Measurements from ENCODE around the gene PAX8.
A peak's percentile ranks its signal among the peaks of the same experiment; 100 is the strongest.

Gene PAX8

GRCh38 chr2:113182471-113183260 is 96.1 kb downstream of the PAX8 start:
- DNase-seq (ENCODE audit: low spot score) = no peak

- no peak for DNase-seq (ENCODE audit: low spot score)
Measured at GRCh38 chr2:113181258-113182051, 97.3 kb downstream of the PAX8 start.

GRCh38 chr2:113180131-113180946 is 98.4 kb downstream of the PAX8 start:
- DNase-seq (ENCODE audit: low spot score) = no peak

GRCh38 chr2:113179446-113180045 is 99.2 kb downstream of the PAX8 start:
- no peak for DNase-seq (ENCODE audit: low spot score)

GRCh38 chr2:113178891-113179290 is 99.8 kb downstream of the PAX8 start:
- DNase-seq (ENCODE audit: low spot score) = no peak

GRCh38 chr2:113178069-113178746 is 100.5 kb downstream of the PAX8 start:
- DNase-seq (ENCODE audit: low spot score) = no peak

- DNase-seq (ENCODE audit: low spot score) = no peak
Measured at GRCh38 chr2:113176696-113177355, 101.9 kb downstream of the PAX8 start.

GRCh38 chr2:113175736-113176695 is 102.7 kb downstream of the PAX8 start:
- no peak for DNase-seq (ENCODE audit: low spot score)

- DNase-seq (ENCODE audit: low spot score) = no peak
Measured at GRCh38 chr2:113175042-113175628, 103.6 kb downstream of the PAX8 start.

GRCh38 chr2:113174376-113174750 is 104.4 kb downstream of the PAX8 start:
- no peak for DNase-seq (ENCODE audit: low spot score)

GRCh38 chr2:113173542-113174375 is 105.0 kb downstream of the PAX8 start, which contains the start of gene PSD4:
PSD4 (plus strand) TSS chr2:113173971; CDS start chr2:113182457, 8,486 bp downstream.
- DNase-seq (ENCODE audit: low spot score) = peak; percentile 59

GRCh38 chr2:113172721-113173541 is 105.8 kb downstream of the PAX8 start:
- DNase-seq (ENCODE audit: low spot score) = no peak

GRCh38 chr2:113171334-113172075 is 107.2 kb downstream of the PAX8 start:
- no peak for DNase-seq (ENCODE audit: low spot score)

GRCh38 chr2:113169586-113169985 is 109.1 kb downstream of the PAX8 start:
- DNase-seq (ENCODE audit: low spot score) = no peak

- DNase-seq (ENCODE audit: low spot score) = no peak
Measured at GRCh38 chr2:113169002-113169530, 109.7 kb downstream of the PAX8 start.

GRCh38 chr2:113167962-113168340 is 110.8 kb downstream of the PAX8 start:
- DNase-seq (ENCODE audit: low spot score) = no peak
